ENCODE results near the gene SPATA20.

SPATA20 gene

DNA sequence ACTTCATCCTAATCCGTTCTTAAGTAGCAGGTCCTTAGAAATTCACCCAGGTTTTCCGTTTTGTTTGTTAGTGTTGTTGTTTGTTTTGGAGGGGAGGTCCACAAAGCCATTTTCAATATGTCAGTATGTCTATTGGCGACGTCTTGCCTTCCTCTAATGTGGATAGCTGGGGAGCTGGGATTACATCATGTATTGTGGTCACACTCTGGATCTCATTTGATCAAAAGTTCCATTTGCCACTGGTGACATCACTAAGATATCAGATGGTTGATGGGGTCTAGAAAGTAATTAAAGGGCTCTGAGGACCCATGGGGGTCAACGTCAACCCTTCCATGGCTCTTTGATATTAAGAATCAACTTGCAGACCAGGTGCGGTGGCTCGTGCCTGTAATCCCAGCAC is 17.1 kb upstream of the SPATA20 start:
- TF ChIP-seq, protein P1, sequence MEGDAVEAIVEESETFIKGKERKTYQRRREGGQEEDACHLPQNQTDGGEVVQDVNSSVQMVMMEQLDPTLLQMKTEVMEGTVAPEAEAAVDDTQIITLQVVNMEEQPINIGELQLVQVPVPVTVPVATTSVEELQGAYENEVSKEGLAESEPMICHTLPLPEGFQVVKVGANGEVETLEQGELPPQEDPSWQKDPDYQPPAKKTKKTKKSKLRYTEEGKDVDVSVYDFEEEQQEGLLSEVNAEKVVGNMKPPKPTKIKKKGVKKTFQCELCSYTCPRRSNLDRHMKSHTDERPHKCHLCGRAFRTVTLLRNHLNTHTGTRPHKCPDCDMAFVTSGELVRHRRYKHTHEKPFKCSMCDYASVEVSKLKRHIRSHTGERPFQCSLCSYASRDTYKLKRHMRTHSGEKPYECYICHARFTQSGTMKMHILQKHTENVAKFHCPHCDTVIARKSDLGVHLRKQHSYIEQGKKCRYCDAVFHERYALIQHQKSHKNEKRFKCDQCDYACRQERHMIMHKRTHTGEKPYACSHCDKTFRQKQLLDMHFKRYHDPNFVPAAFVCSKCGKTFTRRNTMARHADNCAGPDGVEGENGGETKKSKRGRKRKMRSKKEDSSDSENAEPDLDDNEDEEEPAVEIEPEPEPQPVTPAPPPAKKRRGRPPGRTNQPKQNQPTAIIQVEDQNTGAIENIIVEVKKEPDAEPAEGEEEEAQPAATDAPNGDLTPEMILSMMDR (conservative IDR thresholded peaks at IDR 0.05; ENCODE audit: low read depth, low read length), result no peak
- no peak for DNase-seq (ENCODE audit: low read depth)
- H3K4me3 ChIP-seq (ENCODE audit: low read length), result no peak overlapping the region

DNA sequence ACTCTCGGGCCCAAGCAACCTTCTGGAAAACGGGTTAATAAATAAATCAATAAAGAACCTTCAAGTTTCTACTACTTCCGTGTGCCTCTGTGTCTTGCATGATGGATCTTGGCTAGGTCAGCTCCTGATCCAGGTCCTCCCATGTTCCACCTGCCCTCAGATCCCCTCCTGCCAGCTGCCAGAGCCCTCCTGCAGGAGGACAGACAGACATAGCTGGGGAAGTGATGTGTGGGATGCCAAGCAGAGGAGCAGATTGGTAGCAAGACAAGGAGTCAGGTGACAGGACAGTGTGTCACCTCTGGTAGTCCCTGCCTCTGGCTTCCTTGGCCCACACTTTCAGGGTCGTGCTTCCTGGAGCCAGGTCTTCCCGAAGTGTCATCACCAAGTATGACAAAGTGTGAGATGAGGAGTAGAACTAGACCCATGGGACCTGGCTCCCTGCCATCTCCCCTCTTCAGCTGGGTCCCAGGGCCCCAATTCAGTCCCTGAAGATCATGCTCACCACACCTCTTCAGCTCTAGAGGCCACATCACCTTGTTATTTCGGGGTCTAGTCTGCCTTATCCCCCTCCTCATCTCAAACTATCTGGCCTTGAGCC is 15.4 kb upstream of the SPATA20 start:
- TF ChIP-seq, protein P1 (conservative IDR thresholded peaks at IDR 0.05; ENCODE audit: low read depth, low read length), result no peak
- H3K4me3 ChIP-seq (ENCODE audit: low read length), result no peak overlapping the region
- no peak for DNase-seq (ENCODE audit: low read depth)

DNA sequence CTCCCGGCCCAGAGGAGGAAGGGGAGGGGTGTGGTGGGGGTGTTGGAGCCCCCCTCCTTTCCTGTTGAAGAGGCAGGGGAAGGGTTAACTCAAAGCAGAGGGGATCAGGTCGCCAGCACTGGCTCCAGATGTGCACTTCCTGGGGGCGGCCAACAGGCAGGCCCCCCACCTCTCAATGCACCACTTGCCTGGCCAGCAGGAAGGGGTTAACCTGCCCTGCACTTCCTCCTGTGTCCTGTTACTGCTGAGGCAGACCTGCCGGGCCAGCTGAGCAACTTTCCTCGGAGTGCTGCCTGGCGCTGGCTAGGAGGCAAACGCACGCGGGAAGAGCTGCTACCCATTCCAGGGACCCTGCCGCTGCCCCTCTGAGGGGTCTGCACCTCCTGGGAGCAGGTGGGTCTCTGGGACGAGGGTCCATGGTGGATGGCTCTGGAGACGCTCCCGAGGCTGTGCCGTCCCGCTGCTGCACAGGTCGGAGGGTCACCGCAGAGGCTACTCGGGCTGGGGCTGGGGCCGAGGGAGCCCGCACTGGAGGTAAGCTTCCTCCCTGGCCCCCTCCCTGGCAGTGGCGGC is 14.4 kb upstream of the SPATA20 start, which contains the start of gene EPN3:
Gene EPN3, plus strand, starts transcription at position 284 of the 573 bp plus-strand sequence. CDS start 3,822 bp downstream, outside the sequence.
- H3K4me3 ChIP-seq (ENCODE audit: low read length), result no peak within 1 kb of the TSS
- DNase-seq (ENCODE audit: low read depth), result no peak
- TF ChIP-seq, protein P1 (conservative IDR thresholded peaks at IDR 0.05; ENCODE audit: low read depth, low read length), result no peak

DNA sequence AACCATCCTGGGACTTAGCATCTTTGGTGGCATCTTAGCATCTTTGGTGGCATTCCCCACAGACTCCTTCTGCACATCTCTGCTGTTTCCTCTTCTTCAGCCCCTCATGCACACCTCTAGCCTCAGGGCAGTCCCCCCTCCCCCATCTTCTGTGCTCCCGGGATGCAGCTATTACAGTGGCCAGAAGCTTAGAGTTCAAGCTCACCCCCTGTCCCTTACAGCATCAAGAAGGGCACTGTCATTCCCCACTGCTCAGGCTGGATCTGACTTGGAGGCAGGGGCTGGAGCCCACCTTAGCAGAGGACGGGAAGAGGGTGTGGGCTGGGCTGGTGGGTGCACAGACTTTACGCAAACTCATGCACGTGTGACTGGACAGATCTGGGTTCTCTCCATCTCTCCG is 13.8 kb upstream of the SPATA20 start:
- TF ChIP-seq, protein P1 (conservative IDR thresholded peaks at IDR 0.05; ENCODE audit: low read depth, low read length), result no peak
- no peak overlapping the region for H3K4me3 ChIP-seq (ENCODE audit: low read length)
- no peak for DNase-seq (ENCODE audit: low read depth)

DNA sequence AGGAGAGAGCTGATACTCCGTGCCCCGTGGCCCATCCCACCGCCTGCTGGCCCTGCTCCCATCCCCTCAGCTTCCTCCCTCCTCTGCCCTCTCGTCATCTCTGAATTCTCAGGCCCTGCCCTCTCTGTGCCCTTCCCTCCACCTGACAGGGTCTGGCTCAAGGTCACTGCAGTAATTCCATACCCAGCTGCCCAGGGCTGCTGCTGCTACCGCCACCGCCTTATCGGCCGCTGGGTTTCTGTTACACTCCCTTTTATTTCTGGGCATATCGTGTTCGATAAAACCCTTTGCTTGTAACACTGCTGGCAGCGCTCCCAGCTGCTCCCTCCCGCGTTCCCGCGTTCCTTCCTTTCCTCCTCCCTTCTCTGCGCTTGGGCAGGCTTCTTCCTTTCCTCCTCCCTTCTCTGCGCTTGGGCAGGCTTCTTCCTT is 13.2 kb upstream of the SPATA20 start:
- DNase-seq (ENCODE audit: low read depth), result no peak
- H3K4me3 ChIP-seq (ENCODE audit: low read length), result no peak overlapping the region
- TF ChIP-seq, protein P1 (conservative IDR thresholded peaks at IDR 0.05; ENCODE audit: low read depth, low read length), result no peak

DNA sequence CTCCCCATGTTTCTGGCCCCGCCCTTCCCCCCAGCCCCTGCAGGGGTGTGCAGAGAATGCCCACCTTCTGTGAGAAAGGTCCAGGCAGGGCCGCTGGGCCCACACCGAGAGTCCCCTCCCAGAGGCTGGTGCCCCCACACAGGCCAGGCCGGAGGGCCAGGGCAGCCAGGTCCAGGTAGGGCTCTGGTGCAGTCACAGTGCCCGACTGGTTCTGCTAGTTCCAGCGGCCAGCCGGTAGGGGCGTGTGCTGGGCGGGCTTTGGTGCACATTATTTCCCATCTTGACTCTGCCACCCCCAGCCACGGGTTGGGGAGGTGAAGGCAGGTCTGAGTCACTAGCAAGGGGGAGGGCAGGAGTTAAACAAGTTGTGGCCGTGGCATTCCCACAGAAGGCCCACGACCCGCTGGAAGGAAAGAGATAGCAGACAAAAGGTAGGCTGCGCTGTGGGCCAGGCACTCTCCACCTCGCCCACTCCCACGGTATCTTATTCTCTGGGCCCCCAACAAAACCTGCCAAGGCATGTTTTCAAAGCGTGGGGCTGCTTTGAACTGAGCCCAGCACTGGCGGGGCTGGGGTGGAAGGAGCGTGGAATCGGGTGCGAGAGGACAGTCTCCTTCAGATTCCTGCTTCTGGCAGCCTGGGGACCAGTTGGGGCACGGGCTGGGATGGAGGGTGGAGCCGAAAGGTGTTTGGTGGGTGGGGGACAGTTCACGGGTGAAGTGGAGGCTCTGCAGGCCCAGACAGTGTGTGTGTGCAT is 12.6 kb upstream of the SPATA20 start:
- TF ChIP-seq, protein P1 (conservative IDR thresholded peaks at IDR 0.05; ENCODE audit: low read depth, low read length), result peak; percentile 36
- DNase-seq (ENCODE audit: low read depth), result no peak

More for the DNA sequence above, 12.6 kb upstream of the SPATA20 start:
- no peak overlapping the region for H3K4me3 ChIP-seq (ENCODE audit: low read length)

All from retinal pigment epithelial cell (primary cell).